HepG2 (cell line): Measurements from ENCODE around the gene SPARC. TPM values are rescaled to one million over a fixed set of nuclear protein-coding genes. Genes with fewer than 3 reads are reported as not detected.

Experiments
- ATF1 ChIP-seq: IDR thresholded peaks from 2 replicates; pipeline ENCODE4 v1.6.1; 2016; ENCODE audit warnings: mild to moderate bottlenecking, control low read depth
- CHCHD3 ChIP-seq: sonication (generic); formaldehyde crosslinking; IDR thresholded peaks from 2 replicates; pipeline ENCODE4 v1.8.0; 2022; ENCODE audit warnings: mild to moderate bottlenecking, missing genetic modification reagents, moderate library complexity
- ELF1 ChIP-seq: sonication (generic); formaldehyde crosslinking; IDR thresholded peaks from 2 replicates; pipeline ENCODE4 v1.4.0; 2020; ENCODE audit warnings: missing genetic modification reagents
- ETV6 ChIP-seq: sonication (generic); formaldehyde crosslinking; conservative IDR thresholded peaks from 2 replicates; pipeline ENCODE4 v1.4.0; 2020; ENCODE audit warnings: missing genetic modification reagents
- HDAC2 ChIP-seq: sonication (generic); formaldehyde crosslinking; IDR thresholded peaks from 2 replicates; pipeline ENCODE4 v1.4.0; 2020; ENCODE audit warnings: missing genetic modification reagents
- HMGXB3 ChIP-seq: sonication (generic); formaldehyde crosslinking; IDR thresholded peaks from 2 replicates; pipeline ENCODE4 v1.4.0; 2020; ENCODE audit warnings: missing genetic modification reagents, borderline replicate concordance
- HOXA5 ChIP-seq: sonication (generic); formaldehyde crosslinking; IDR thresholded peaks from 2 replicates; pipeline ENCODE4 v1.4.0; 2020; ENCODE audit warnings: missing genetic modification reagents
- KDM1A ChIP-seq: IDR thresholded peaks from 2 replicates; pipeline ENCODE4 v1.6.1; 2016; ENCODE audit warnings: missing compliant biosample characterization
- MIER2 ChIP-seq: IDR thresholded peaks from 2 replicates; pipeline ENCODE4 v1.6.1; 2016; ENCODE audit warnings: missing biosample characterization, missing genetic modification reagents
- MIXL1 ChIP-seq: IDR thresholded peaks from 2 replicates; pipeline ENCODE4 v1.6.1; 2016
- NR1H2 ChIP-seq: sonication (generic); formaldehyde crosslinking; IDR thresholded peaks from 2 replicates; pipeline ENCODE4 v1.8.1; 2022; ENCODE audit warnings: low read depth, missing genetic modification reagents, borderline replicate concordance
- SIN3B ChIP-seq: fragments of 150-350 bp; IDR thresholded peaks from 2 replicates; pipeline ENCODE4 v1.6.1; 2014; ENCODE audit warnings: low read length
- ZIK1 ChIP-seq: sonication (generic); formaldehyde crosslinking; IDR thresholded peaks from 2 replicates; pipeline ENCODE4 v1.5.0; 2020; ENCODE audit warnings: mild to moderate bottlenecking, low read depth, missing genetic modification reagents, borderline replicate concordance
- ZNF234 ChIP-seq: sonication (generic); formaldehyde crosslinking; conservative IDR thresholded peaks from 2 replicates; pipeline ENCODE4 v1.5.1; 2020; ENCODE audit warnings: mild to moderate bottlenecking, missing genetic modification reagents
- ZNF367 ChIP-seq: sonication (generic); formaldehyde crosslinking; IDR thresholded peaks from 2 replicates; pipeline ENCODE4 v1.4.0; 2020; ENCODE audit warnings: missing genetic modification reagents, borderline replicate concordance
- ZNF703 ChIP-seq: sonication (generic); formaldehyde crosslinking; IDR thresholded peaks from 2 replicates; pipeline ENCODE4 v1.5.1; 2020; ENCODE audit warnings: missing genetic modification reagents, mild to moderate bottlenecking, moderate library complexity, borderline replicate concordance
- polyA plus RNA-seq, 8 experiments: library from polyadenylated mRNA; depleted of rRNA in 3 of 8; stranded (reverse) in 7 of 8; unstranded in 1 of 8; fragments of >200 nt; fragmentation: Illumina TruSeq in 4 of 8; extraction: Trizol in 4 of 8; gene quantifications; 2 replicates each; pipeline versions ENCODE4 v1.2.1 to v1.2.3, GENCODE V29; 2011 to 2016; ENCODE audit warnings: low read depth in 4 of 8, missing spikeins in 1 of 8, mixed read lengths in 1 of 8; ENCODE audit not compliant: insufficient read depth in 1 of 8
- total RNA-seq, 5 experiments: library from RNA; depleted of rRNA; stranded (reverse); fragments of >200 nt; fragmentation: Illumina TruSeq; extraction: Trizol; gene quantifications; 2 replicates each; pipeline ENCODE4 v1.2.3, GENCODE V29; 2016; ENCODE audit warnings: low read depth in 1 of 5
- TF ChIP-seq, protein P1 (sequence below): sonication (generic); formaldehyde crosslinking; IDR thresholded peaks from 2 replicates; pipeline ENCODE4 v1.5.0; 2020; ENCODE audit warnings: mild to moderate bottlenecking, missing genetic modification reagents, borderline replicate concordance
- TF ChIP-seq, protein P2 (sequence below): sonication (generic); formaldehyde crosslinking; IDR thresholded peaks from 2 replicates; pipeline ENCODE4 v1.4.0; 2020; ENCODE audit warnings: missing genetic modification reagents, borderline replicate concordance
- TF ChIP-seq, protein P3 (sequence below): sonication (generic); formaldehyde crosslinking; conservative IDR thresholded peaks from 2 replicates; pipeline ENCODE4 v1.4.0; 2020; ENCODE audit warnings: missing genetic modification reagents

The SPARC gene
- total and polyA plus RNA-seq, 2 of the 13 experiments (the other 11 are each of a cell fraction or from before 2014, with no cell fraction given) = 76.7 to 192 TPM

DNA sequence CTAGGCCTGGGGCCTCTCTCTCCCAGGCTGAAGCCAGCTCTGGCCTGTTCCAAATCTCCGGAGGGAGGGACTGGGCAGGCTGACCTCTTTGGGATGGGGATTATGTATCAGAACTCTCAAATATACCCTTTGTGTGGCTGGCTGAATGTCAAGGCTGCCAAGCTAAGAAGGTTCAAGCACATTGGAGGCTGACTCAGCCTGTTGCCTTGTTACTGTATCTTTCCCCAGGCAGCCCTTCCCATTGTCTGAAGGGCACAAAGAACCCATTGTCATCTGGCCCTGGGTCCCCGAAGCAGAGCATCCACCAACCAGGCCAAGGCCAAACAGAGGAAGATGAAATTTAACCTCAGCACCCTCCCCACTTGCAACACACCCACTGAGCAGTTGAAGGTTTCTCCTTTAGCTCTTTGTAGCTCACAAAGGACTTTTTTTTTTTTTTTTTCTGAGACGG, 7.3 kb upstream of the SPARC start (continued):
- TF ChIP-seq, protein P1, sequence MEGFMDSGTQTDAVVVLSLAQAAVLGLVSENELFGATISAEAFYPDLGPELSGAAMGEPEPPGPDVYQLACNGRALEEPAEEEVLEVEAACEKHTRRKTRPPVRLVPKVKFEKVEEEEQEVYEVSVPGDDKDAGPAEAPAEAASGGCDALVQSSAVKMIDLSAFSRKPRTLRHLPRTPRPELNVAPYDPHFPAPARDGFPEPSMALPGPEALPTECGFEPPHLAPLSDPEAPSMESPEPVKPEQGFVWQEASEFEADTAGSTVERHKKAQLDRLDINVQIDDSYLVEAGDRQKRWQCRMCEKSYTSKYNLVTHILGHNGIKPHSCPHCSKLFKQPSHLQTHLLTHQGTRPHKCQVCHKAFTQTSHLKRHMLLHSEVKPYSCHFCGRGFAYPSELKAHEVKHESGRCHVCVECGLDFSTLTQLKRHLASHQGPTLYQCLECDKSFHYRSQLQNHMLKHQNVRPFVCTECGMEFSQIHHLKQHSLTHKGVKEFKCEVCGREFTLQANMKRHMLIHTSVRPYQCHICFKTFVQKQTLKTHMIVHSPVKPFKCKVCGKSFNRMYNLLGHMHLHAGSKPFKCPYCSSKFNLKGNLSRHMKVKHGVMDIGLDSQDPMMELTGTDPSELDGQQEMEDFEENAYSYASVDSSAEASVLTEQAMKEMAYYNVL (CRISPR knock-in tag) = 0 out of 2 replicates have a peak, but pooled peaks have one; percentile 40
- TF ChIP-seq ELF1 (CRISPR knock-in tag) (no peak), CHCHD3 (CRISPR knock-in tag) (no peak), ZIK1 (CRISPR knock-in tag) (no peak), HMGXB3 (CRISPR knock-in tag) (peak; percentile 96), ZNF234 (no peak), ZNF703 (no peak), NR1H2 (CRISPR knock-in tag) (no peak), ETV6 (CRISPR knock-in tag) (no peak), KDM1A (peak; percentile 60; the same call in 1 of the 2 replicates), ZNF367 (CRISPR knock-in tag) (no peak), HDAC2 (CRISPR knock-in tag) (peak; percentile 48; the same call in 1 of the 2 replicates), MIXL1 (CRISPR knock-in tag) (no peak), HOXA5 (CRISPR knock-in tag) (no peak), ATF1 (CRISPR knock-in tag) (peak; percentile 14; the same call in 1 of the 2 replicates), MIER2 (CRISPR knock-in tag) (peak; percentile 52; the same call in 1 of the 2 replicates), SIN3B (no peak)
- TF ChIP-seq, protein P2, sequence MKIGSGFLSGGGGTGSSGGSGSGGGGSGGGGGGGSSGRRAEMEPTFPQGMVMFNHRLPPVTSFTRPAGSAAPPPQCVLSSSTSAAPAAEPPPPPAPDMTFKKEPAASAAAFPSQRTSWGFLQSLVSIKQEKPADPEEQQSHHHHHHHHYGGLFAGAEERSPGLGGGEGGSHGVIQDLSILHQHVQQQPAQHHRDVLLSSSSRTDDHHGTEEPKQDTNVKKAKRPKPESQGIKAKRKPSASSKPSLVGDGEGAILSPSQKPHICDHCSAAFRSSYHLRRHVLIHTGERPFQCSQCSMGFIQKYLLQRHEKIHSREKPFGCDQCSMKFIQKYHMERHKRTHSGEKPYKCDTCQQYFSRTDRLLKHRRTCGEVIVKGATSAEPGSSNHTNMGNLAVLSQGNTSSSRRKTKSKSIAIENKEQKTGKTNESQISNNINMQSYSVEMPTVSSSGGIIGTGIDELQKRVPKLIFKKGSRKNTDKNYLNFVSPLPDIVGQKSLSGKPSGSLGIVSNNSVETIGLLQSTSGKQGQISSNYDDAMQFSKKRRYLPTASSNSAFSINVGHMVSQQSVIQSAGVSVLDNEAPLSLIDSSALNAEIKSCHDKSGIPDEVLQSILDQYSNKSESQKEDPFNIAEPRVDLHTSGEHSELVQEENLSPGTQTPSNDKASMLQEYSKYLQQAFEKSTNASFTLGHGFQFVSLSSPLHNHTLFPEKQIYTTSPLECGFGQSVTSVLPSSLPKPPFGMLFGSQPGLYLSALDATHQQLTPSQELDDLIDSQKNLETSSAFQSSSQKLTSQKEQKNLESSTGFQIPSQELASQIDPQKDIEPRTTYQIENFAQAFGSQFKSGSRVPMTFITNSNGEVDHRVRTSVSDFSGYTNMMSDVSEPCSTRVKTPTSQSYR (CRISPR knock-in tag) = no peak
- TF ChIP-seq, protein P3, sequence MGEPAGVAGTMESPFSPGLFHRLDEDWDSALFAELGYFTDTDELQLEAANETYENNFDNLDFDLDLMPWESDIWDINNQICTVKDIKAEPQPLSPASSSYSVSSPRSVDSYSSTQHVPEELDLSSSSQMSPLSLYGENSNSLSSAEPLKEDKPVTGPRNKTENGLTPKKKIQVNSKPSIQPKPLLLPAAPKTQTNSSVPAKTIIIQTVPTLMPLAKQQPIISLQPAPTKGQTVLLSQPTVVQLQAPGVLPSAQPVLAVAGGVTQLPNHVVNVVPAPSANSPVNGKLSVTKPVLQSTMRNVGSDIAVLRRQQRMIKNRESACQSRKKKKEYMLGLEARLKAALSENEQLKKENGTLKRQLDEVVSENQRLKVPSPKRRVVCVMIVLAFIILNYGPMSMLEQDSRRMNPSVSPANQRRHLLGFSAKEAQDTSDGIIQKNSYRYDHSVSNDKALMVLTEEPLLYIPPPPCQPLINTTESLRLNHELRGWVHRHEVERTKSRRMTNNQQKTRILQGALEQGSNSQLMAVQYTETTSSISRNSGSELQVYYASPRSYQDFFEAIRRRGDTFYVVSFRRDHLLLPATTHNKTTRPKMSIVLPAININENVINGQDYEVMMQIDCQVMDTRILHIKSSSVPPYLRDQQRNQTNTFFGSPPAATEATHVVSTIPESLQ (CRISPR knock-in tag) = no peak
